Stomach (tissue), 4 donors: ENCODE measurements around the gene GLYATL1B.

Source experiments
- EP300 ChIP-seq: sonication (generic); formaldehyde crosslinking; IDR thresholded peaks from one replicate; pipeline ENCODE4 v1.6.1; 2017; ENCODE audit warnings: antibody characterized with exemption
- TF ChIP-seq, protein P1 (sequence below), 7 experiments: fragments of 450-650 bp in 4 of 7; fragments of 200-600 bp in 3 of 7; sonication (generic) in 3 of 7; IDR thresholded peaks; one replicate each; pipeline ENCODE4 v1.5.1; 2016 to 2019; ENCODE audit warnings: antibody characterized with exemption in 7 of 7, control low read depth in 2 of 7, mild to moderate bottlenecking in 1 of 7

DNA sequence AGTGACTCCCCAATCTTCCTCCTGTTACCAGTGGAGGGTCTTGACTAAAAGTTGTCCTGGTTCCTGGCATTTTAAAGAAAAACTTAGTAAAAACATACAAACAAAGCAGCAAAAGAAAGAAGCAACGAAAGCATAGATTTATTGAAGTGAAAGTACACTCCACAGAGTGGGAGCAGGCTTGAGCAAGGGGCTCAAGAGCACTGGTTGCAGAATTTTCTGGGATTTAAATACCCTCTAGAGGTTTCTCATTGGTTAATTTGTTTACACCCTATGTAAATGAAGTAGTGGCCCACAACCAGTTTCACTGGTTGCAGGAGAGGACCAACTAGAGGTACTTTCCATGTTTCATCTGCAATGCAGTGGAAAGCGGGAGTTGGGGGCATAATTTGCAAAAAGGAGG is 31.7 kb downstream of the GLYATL1B start:
- TF ChIP-seq, protein P1, sequence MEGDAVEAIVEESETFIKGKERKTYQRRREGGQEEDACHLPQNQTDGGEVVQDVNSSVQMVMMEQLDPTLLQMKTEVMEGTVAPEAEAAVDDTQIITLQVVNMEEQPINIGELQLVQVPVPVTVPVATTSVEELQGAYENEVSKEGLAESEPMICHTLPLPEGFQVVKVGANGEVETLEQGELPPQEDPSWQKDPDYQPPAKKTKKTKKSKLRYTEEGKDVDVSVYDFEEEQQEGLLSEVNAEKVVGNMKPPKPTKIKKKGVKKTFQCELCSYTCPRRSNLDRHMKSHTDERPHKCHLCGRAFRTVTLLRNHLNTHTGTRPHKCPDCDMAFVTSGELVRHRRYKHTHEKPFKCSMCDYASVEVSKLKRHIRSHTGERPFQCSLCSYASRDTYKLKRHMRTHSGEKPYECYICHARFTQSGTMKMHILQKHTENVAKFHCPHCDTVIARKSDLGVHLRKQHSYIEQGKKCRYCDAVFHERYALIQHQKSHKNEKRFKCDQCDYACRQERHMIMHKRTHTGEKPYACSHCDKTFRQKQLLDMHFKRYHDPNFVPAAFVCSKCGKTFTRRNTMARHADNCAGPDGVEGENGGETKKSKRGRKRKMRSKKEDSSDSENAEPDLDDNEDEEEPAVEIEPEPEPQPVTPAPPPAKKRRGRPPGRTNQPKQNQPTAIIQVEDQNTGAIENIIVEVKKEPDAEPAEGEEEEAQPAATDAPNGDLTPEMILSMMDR (IDR thresholded peaks at IDR 0.05), result no peak
- TF ChIP-seq EP300, result no peak
